Pulmonary artery endothelial cell (primary cell): ENCODE measurements around the gene TOGARAM1. TPM values are rescaled to one million over a fixed set of nuclear protein-coding genes. Genes with fewer than 3 reads are reported as not detected.
A peak's percentile ranks its signal among the peaks of the same experiment; 100 is the strongest.

Experiments
- DNase-seq: peaks from one replicate; pipeline ENCODE4 v3.0.0-alpha.2; 2011; ENCODE audit warnings: low read depth, low spot score
- total RNA-seq: library from RNA; depleted of rRNA; stranded (reverse); fragments of >200 nt; gene quantifications from 2 replicates; pipeline ENCODE4 v1.2.3, GENCODE V29; 2014

The TOGARAM1 gene
- total RNA-seq, result 14.6 and 17.9 TPM in 2 replicates

DNA sequence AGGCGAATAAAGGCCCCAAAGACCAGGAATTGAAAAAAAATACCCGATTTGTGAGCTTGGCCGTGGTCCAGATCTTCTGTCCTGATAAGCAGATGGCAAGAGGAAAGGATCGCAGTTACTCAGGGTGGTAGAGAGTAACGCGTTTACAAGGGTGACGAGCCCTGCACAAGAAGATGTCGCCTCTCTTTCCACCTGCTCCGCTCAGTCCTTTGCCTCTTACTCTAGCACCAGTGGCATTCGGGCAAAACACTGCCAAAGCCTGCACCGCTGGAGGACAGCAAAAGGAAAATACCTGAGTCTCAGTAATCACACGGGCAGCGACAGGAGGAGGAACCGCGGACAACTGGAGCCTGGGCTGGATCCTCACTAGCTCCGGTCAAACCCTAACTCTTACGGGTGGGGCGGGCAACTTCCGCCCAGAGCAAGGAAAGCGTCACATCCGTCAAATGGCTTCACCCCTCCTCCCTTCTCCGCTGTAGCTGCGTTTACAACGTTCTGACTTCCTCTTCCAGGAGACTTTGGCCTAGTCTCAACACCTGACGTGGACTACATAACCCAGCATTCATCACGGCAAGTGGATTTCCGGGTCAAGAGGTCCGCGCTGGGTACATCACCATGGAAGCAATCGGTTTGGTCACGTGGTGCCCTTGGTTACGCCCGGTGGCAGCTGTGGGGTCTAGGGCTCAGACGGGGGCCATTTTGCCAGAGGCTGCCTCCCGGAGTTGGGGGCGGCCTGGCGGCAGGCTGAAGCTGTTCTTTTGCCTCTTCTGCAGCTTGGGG is at the start of gene TOGARAM1, which contains the start of gene KLHL28:
Gene TOGARAM1, plus strand, starts transcription at position 637 of the 780 bp plus-strand sequence. CDS start 232 bp downstream, outside the sequence.
Gene KLHL28, minus strand, starts transcription at position 394 of the 780 bp plus-strand sequence. CDS start 16,019 bp downstream, outside the sequence.
- peak; percentile 99 for DNase-seq

GRCh38 chr14:44914849-44915248 is 47.1 kb upstream of the TOGARAM1 start:
- DNase-seq, result no peak

GRCh38 chr14:44928793-44929192 is 33.2 kb upstream of the TOGARAM1 start:
- DNase-seq, result no peak

DNA sequence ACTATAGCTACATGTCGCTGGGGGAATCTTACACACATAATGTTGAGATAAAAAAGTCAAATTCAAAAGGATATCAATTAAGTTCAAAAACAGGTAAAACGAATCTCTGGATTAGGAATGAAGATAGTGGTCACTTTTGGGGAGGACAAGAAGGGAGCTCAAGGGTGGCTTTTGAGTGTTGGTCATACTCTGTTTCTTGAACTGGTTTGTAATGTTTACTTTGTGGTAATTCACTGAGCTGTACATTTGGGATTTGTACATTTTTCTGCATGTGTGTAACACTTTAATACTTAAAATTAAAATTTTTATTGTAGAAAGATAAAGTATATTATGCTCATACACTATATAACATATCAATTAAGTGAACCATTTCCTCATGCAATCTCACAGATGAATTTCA is 26.8 kb upstream of the TOGARAM1 start:
- DNase-seq, result no peak

GRCh38 chr14:44937547-44937946 is 24.4 kb upstream of the TOGARAM1 start:
- DNase-seq, result no peak

- no peak for DNase-seq
Measured at GRCh38 chr14:44940211-44940610, 21.8 kb upstream of the TOGARAM1 start.

DNA sequence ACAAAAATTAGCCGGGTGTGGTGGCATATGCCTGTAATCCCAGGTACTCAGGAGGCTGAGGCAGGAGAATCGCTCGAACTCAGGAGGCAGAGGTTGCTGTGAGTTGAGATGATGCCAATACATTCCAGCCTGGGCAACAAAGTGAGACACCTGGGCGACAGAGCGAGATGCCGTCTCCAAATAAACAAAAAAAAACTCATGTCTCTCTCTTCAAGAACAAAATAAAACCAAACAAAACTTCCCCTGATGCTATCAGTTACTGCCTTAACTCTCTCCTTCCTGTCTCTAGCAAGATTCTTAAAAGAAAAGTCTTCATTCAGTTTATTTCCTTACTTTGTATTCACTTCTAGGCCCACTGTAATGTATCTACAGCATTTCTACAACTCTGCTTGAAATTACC is 21.0 kb upstream of the TOGARAM1 start:
- DNase-seq, result no peak

GRCh38 chr14:44941591-44941990 is 20.4 kb upstream of the TOGARAM1 start:
- no peak for DNase-seq

DNA sequence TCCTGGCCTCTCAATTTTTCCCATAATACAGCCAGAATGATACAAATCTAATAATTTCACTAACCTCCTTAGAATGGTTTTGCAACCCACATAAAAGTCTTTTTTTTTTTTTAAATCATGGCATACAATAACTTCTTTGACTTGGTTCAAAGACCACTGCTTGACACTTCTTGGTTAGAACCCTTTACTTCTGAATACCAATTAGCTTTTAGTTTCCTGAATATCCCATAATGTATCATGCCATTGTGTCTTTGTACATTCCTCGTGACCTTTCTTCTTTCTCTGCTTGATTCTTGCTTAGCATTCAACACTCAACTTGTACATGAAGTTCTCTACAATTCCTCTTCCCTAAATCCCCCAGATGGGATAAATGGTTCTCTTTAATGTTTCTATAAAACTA is 19.6 kb upstream of the TOGARAM1 start:
- DNase-seq, result no peak

DNA sequence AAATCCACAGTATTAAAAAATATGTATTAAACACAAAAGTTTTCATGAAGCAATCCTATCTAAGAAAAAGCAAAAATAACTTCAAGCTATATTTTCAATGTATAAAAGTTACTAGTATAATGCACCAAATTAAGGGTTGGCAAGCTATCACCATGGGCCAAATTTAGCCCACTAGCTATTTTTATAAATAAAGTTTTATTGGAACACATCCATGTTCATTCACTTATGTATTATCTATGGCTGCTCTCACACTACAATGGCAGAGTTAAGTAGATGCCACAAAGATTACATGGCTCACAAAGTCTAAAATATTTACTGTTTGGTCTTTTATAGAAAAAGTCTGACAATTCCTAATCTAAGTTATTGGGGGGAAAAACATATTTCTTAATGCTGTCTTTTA is 17.9 kb upstream of the TOGARAM1 start:
- no peak for DNase-seq

- no peak for DNase-seq
Measured at GRCh38 chr14:44945264-44945663, 16.7 kb upstream of the TOGARAM1 start.

DNA sequence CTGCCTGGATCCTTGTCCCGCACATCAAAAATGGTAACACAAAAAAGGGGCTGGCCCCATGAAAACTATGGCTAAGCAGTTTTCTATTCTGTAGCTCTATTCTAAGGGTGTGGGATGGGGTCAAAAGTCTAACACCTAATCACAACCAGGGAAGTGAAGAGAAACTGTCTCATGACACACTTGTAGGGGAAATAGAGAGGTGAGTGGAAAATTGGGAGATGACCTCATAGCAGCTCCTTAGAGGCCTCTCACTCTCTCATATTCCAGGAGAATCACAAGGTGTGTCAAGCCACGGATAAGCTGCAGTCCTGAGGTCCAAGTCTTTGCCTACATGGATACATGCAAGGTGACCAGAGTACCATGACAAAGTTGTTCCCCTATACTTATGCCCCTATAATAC is 10.9 kb upstream of the TOGARAM1 start:
- DNase-seq, result no peak

DNA sequence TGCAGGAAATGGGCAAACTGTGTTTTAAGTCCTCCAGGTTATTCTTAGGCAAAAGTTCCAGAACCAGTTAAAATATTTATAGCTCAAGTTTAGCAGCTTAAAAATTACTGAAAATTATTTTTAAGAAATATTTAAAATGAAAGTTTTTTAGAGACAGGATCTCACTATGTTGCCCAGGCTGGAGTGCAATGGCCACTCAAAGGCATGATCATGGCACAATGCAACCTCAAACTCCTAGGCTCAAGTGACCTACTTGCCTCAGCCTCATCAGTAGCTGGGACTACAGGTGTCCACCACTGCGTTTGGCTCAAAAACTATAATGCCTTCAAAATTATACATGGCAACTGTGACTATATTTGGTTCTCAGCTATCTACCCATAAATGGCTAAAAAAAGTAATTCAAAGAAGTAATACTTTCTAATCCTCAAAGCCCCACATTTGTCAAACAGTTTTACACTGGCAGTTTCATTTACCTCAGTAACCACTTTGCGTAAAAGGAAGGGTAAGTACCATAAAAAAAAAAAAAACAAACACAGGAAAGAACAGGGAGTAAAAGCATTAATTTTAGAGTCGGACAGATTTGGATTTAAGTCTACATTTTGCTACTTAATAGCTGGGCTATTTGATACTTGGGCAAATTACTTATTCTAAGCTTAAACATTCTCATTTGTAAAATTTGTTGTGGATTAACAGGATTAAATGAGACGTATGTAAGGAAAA is 9.4 kb upstream of the TOGARAM1 start:
- DNase-seq, result no peak

- no peak for DNase-seq
Measured at GRCh38 chr14:44954750-44955149, 7.2 kb upstream of the TOGARAM1 start.

DNA sequence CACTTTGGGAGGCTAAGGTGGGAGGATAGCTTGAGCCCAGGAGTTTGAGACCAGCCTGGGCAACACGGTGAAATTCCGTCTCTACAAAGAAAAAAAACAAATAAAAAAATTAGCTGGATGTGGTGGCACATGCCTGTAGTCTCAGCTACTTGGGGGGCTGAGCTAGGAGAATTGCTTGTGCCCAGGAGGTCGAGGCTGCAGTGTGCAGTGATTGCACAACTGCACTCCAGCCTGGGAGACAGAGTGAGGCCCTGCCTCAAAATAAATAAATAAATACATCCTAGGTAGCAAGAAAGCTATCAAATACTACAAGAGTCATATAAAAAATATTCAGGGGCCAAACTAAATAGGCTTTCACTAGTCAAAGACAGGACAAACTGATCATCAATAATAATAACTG is 6.5 kb upstream of the TOGARAM1 start:
- no peak for DNase-seq

DNA sequence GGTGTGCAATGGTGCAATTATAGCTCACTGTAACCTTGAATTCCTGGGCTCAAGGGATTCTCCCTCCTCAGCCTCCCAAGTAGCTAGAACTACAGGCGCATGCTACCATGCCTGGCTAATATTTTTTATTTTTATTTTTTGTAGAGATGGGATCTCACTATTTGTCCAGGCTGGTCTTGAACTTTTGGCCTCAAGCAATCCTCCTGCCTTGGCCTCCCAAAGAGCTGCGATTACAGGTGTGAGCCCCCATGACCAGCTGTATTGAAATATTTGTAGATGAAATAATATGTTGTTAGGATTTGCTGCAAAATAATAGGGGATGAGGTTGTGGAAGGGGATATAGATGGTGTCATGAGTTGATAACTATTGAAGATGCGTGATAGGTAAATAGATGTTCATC is 5.1 kb upstream of the TOGARAM1 start:
- no peak for DNase-seq

GRCh38 chr14:44959538-44959937 is 2.5 kb upstream of the TOGARAM1 start:
- DNase-seq, result no peak

GRCh38 chr14:44960146-44960545 is 1.8 kb upstream of the TOGARAM1 start:
- no peak for DNase-seq

DNA sequence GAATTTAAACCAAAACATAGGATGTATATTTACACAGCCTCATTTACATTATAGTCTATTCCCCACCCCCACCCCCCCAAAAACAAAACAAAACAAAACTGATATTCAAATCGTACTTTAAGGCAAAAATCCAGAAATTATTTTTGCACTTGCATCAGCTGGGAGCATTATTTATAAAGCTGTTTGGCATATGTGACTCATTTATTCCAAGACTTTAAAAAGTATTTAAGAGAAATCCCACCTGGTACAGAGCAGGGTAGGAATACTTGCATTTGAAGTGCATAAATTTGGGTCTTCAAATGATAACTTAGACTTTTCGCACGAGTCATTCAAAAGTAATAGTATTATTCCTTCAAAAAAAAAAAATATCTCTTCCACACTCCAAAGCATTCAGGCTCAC is 1.3 kb upstream of the TOGARAM1 start:
- no peak for DNase-seq

DNA sequence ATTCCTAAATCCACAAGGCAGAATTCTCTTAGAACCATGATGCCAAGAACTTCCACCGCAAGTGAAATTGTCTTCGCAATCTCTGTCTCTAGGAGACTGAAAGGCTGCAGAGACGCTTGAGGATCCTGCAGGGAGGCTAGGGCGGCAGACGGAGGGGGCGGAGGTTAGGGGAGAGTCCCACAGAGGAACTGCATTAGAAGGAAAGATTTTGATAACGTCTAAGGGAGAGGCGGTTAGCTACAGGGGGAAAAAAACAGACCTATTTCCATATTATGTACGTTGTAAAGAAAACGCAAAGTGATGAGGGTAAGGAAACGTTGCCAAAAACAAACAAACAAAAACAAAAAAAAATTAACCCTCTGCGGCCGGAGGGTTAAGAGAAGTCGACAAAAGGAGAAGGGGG is 838 bp upstream of the TOGARAM1 start:
- no peak for DNase-seq

GRCh38 chr14:44962334-44963043 is 499 bp downstream of the TOGARAM1 start:
- no peak for DNase-seq

DNA sequence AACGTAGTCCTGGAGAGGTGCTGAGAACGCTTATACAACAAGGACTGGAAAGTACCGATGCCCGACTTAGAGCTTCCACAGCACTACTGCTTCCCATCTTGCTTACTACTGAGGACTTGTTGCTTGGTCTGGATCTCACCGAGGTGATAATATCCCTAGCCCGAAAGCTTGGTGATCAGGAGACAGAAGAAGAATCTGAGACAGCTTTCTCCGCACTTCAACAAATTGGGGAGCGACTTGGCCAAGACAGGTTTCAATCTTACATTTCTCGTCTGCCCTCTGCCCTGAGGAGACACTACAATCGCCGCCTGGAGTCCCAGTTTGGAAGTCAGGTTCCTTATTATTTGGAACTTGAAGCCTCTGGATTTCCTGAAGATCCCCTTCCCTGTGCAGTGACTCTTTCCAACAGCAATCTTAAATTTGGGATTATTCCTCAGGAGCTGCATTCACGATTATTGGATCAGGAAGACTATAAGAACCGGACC is 1.1 kb downstream of the TOGARAM1 start:
- DNase-seq, result no peak
